Smooth muscle cell (in vitro differentiated cells): ENCODE measurements around the gene NBEA. TPM values are rescaled to one million over a fixed set of nuclear protein-coding genes. Genes with fewer than 3 reads are reported as not detected.

Source experiments
- DNase-seq: peaks from one replicate; lab custom pipeline; 2025; ENCODE audit not compliant: unreplicated experiment; lab: John Stamatoyannopoulos, UW
- H2AFZ ChIP-seq: fragments of 200-600 bp; sonication (generic); 2 replicates; pipeline ENCODE4 v1.6.0; 2016; ENCODE audit warnings: antibody characterized with exemption, low read depth, mild to moderate bottlenecking
- H3F3A ChIP-seq: fragments of 200-600 bp; sonication (generic); 2 replicates; pipeline ENCODE4 v1.6.0; 2017; ENCODE audit warnings: antibody characterized with exemption, low read depth
- H3K27ac ChIP-seq: fragments of 200-600 bp; sonication (generic); 2 replicates; pipeline ENCODE4 v1.5.1; 2016; ENCODE audit warnings: low read depth, mild to moderate bottlenecking
- H3K27me3 ChIP-seq: fragments of 200-600 bp; sonication (generic); 2 replicates; pipeline ENCODE4 v1.6.1; 2016; ENCODE audit warnings: low read depth, mild to moderate bottlenecking
- H3K36me3 ChIP-seq: fragments of 200-600 bp; sonication (generic); 2 replicates; pipeline ENCODE4 v1.5.1; 2016; ENCODE audit warnings: low read depth
- H3K4me1 ChIP-seq: fragments of 200-600 bp; sonication (generic); 2 replicates; pipeline ENCODE4 v1.5.1; 2016; ENCODE audit warnings: low read depth
- H3K4me2 ChIP-seq: fragments of 200-600 bp; sonication (generic); 2 replicates; pipeline ENCODE4 v1.6.0; 2016; ENCODE audit warnings: mild to moderate bottlenecking
- H3K4me3 ChIP-seq: fragments of 200-600 bp; sonication (generic); 2 replicates; pipeline ENCODE4 v1.5.1; 2016; ENCODE audit warnings: mild to moderate bottlenecking
- H3K79me2 ChIP-seq: fragments of 200-600 bp; sonication (generic); 2 replicates; pipeline ENCODE4 v1.6.0; 2016; ENCODE audit warnings: low read depth, mild to moderate bottlenecking
- H3K9ac ChIP-seq: fragments of 200-600 bp; sonication (generic); 2 replicates; pipeline ENCODE4 v1.6.0; 2016; ENCODE audit warnings: low read depth
- H3K9me3 ChIP-seq: fragments of 200-600 bp; sonication (generic); replicated peaks from 2 replicates; pipeline ENCODE4 v1.5.1; 2016; ENCODE audit warnings: low read depth
- H4K20me1 ChIP-seq: fragments of 200-600 bp; sonication (generic); 2 replicates; pipeline ENCODE4 v1.6.0; 2016; ENCODE audit warnings: low read depth
- CTCF ChIP-seq: fragments of 200-600 bp; sonication (generic); IDR thresholded peaks from 2 replicates; pipeline ENCODE4 v1.5.1; 2017; ENCODE audit warnings: borderline replicate concordance, mild to moderate bottlenecking, antibody characterized with exemption; ENCODE audit not compliant: insufficient read depth, poor library complexity, severe bottlenecking
- WGBS: methylation state at CpG from one replicate; pipeline ENCODE4 v1.1.7; 2016; ENCODE audit warnings: low lambda C conversion rate; 5-methylcytosine and 5-hydroxymethylcytosine counted together
- polyA plus RNA-seq: library from polyadenylated mRNA; unstranded; fragments of >200 nt; fragmentation: Nextera tagmentation; extraction: Ambion mirVana; gene quantifications from 2 replicates; pipeline ENCODE4 v1.2.1, GENCODE V29; 2016
- total RNA-seq: library from RNA; depleted of rRNA; stranded (reverse); fragments of >200 nt; gene quantifications from 2 replicates; pipeline ENCODE4 v1.2.3, GENCODE V29; 2014

The NBEA gene
- total and polyA plus RNA-seq, 2 experiments from 2014 or later, result 3.6 to 11.7 TPM

DNA sequence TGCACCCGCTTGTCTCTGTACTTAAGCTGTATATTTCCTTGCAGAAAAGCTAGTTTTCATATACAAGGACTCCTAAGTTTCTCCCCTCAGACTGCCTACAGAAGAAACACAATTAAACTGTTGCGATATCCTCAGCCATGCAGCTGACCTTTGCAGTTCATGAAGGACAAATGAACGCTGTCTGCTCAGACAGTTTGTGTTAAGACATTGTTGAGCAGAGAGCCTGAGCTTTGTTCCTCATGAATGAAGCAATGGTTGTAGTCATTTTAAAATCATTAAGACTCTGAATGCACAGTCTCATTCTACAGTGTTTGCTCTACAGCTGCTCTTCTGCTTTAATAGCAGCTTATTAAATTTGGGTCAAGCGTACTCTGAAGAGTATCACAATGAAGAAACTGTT, 557.6 kb downstream of the NBEA start:
- Histone ChIP-seq H3K4me3 (no peak overlapping the region), H3K4me2 (no peak overlapping the region), H3K79me2 (no peaks in the 10 kb centered on the region), H3K27ac (no peak overlapping the region), H2AFZ (no peak overlapping the region), H3F3A (no peaks in the 10 kb centered on the region), H3K9me3 (no peaks in the 10 kb centered on the region), H3K4me1 (peaks cover 21% of the 10 kb centered on the region), H3K27me3 (no peaks in the 10 kb centered on the region), H3K36me3 (no peaks in the 10 kb centered on the region), H4K20me1 (no peaks in the 10 kb centered on the region), H3K9ac (no peak overlapping the region)
- no peak for TF ChIP-seq CTCF
- 93% methylated on average over 4 of the region's 4 CpGs for WGBS
- DNase-seq, result no peak

DNA sequence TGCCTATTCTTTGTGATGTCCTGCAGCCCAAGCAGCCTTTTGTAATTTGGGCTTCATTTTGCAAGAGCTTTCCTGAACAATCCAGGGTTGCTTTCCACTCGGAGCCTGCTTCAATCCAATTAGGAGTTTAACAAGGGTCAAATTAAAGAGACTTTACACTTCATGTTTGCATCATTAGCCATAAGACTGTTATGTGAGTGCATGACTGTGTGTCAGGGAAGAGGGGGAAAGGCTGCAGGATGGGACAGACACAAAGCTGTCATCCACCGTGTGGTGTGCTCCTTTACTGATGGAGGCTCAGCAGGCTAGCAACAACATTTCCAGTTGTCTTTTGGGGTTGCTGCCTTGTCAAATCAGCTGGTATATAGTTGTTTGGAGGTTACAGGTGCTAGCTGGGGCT, 558.1 kb downstream of the NBEA start:
- WGBS, result 69% methylated on average over 2 of the region's 2 CpGs
- H3K79me2 ChIP-seq, result no peaks in the 10 kb centered on the region
- H4K20me1 ChIP-seq, result no peaks in the 10 kb centered on the region
- H3K4me3 ChIP-seq, result no peak overlapping the region
- no peaks in the 10 kb centered on the region for H3K36me3 ChIP-seq
- H3K4me1 ChIP-seq, result peaks cover 21% of the 10 kb centered on the region
- no peak overlapping the region for H2AFZ ChIP-seq
- no peak overlapping the region for H3K27ac ChIP-seq
- no peaks in the 10 kb centered on the region for H3K27me3 ChIP-seq
- H3F3A ChIP-seq, result no peaks in the 10 kb centered on the region
- no peak for TF ChIP-seq CTCF
- DNase-seq, result no peak
- no peak overlapping the region for H3K4me2 ChIP-seq
- no peaks in the 10 kb centered on the region for H3K9me3 ChIP-seq
- H3K9ac ChIP-seq, result no peak overlapping the region

DNA sequence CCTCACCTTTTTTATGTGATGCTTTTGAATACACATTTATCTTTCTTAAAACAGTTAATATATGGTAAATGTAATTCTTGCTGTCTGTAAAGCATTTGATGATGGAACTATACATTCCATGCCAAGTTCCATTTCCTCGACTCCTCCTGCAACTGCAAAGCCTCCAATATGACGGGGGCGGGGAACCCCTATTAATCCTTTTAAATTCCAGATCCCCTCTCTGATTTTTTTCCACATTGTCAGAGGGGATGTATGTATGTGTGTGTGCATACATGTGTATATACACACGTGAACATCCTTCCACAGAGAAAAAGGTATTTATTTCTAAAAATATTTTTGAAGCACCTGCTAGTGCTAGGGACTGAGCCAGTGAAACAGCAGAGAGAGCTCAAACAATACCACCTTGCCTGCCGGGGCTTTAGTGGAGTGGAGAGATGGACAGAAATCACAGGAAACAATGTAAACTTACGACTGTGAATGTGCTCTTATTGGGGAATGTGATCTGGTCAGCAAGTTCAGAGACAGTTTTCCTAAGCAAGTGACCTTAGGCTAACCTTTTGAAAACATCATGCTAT, 559.7 kb downstream of the NBEA start:
- Histone ChIP-seq H4K20me1 (no peaks in the 10 kb centered on the region), H3K4me3 (no peak overlapping the region), H3F3A (no peaks in the 10 kb centered on the region), H3K79me2 (no peaks in the 10 kb centered on the region), H3K4me1 (peaks cover 21% of the 10 kb centered on the region), H3K9me3 (no peaks in the 10 kb centered on the region), H3K27ac (no peak overlapping the region), H3K36me3 (no peaks in the 10 kb centered on the region), H2AFZ (no peak overlapping the region), H3K9ac (no peak overlapping the region), H3K27me3 (no peaks in the 10 kb centered on the region), H3K4me2 (no peak overlapping the region)
- no peak for TF ChIP-seq CTCF
- DNase-seq, result no peak
- WGBS, result 84% methylated on average over 6 of the region's 6 CpGs

- no peaks in the 10 kb centered on the region for H3K27me3 ChIP-seq
- no peak overlapping the region for H3K4me2 ChIP-seq
- H3K79me2 ChIP-seq, result no peaks in the 10 kb centered on the region
- H3K4me1 ChIP-seq, result peaks cover 21% of the 10 kb centered on the region
- H3K9ac ChIP-seq, result no peak overlapping the region
- H3K27ac ChIP-seq, result no peak overlapping the region
- H3F3A ChIP-seq, result no peaks in the 10 kb centered on the region
- no peaks in the 10 kb centered on the region for H3K9me3 ChIP-seq
- no peak overlapping the region for H2AFZ ChIP-seq
- 63% methylated on average over 3 of the region's 3 CpGs for WGBS
- DNase-seq, result no peak
- TF ChIP-seq CTCF, result no peak
- no peaks in the 10 kb centered on the region for H4K20me1 ChIP-seq
- no peak overlapping the region for H3K4me3 ChIP-seq
- no peaks in the 10 kb centered on the region for H3K36me3 ChIP-seq
Observed at GRCh38 chr13:35502456-35502855, 560.4 kb downstream of the NBEA start.
